NK-92 (cell line): Measurements from ENCODE around the gene DIO2.

Experiments used
- DNase-seq: peaks from one replicate; lab custom pipeline; 2025; ENCODE audit not compliant: unreplicated experiment; lab: John Stamatoyannopoulos, UW

Gene DIO2

GRCh38 chr14:80211153-80212022 lies at the start of gene DIO2:
Gene DIO2, minus strand, starts transcription at chr14:80211504. Its CDS starts 32 bp downstream, at chr14:80211472.
- no peak for DNase-seq

DNA sequence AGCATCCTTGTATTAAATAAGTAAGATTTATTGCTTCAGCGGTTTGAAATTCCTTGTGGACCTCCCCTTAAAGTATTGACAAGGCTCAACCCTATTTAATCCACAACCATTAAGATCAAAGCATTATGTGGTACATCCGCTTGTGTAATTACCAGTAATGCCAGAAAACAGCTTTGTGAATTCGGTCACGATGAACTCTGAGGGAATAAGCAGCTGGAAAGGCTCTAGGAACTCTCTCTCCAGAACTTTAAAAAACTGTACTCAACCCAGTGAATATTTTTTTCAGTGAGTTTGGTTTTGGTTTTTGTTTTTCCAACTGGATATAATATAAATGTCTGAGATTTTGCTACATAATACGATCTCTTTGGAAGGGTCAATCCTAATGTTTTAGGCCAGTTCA lies 49.3 kb upstream of the DIO2 start:
- DNase-seq, result no peak

DNA sequence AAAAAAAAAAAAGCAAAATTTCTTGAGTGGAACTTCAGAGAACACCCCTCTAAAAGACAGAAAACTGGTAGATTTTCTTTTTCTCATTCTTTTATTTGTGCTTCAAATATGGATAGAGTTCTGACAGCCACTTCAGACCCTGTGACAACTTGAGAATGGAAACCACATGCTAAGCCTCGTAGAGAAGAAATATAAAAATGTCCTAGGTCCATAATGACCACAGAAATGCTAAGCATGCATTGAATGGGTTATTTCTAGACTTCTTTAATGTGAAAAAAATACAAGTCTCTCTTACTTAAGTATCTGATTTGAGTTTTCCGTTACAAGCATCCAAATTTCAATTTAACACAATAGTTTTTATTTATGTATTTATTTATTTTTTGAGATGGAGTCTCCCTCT lies 28.3 kb upstream of the DIO2 start:
- DNase-seq, result no peak

- no peak for DNase-seq
These were observed 25.8 kb upstream of the DIO2 start for GRCh38 chr14:80237143-80237542.

GRCh38 chr14:80233470-80234089 lies 22.3 kb upstream of the DIO2 start:
- DNase-seq, result no peak

DNA sequence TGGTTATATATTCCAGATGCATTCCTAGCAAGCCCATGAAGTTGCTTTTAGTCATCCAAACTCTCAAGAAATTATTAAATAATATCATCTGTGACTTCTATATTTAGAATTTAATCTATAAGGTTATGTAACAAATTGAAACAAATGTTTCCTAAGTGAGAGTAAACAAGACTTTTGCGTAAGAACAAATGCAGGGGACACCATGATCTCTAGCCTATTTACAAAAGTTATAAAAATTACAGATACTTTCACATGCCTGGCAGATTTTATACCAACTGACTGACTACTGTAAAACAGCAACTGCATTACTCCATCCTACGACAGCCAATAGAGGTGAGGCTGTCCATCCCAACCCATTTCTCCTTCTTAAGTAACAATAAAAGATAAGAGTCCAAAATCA lies 20.4 kb upstream of the DIO2 start:
- no peak for DNase-seq

DNA sequence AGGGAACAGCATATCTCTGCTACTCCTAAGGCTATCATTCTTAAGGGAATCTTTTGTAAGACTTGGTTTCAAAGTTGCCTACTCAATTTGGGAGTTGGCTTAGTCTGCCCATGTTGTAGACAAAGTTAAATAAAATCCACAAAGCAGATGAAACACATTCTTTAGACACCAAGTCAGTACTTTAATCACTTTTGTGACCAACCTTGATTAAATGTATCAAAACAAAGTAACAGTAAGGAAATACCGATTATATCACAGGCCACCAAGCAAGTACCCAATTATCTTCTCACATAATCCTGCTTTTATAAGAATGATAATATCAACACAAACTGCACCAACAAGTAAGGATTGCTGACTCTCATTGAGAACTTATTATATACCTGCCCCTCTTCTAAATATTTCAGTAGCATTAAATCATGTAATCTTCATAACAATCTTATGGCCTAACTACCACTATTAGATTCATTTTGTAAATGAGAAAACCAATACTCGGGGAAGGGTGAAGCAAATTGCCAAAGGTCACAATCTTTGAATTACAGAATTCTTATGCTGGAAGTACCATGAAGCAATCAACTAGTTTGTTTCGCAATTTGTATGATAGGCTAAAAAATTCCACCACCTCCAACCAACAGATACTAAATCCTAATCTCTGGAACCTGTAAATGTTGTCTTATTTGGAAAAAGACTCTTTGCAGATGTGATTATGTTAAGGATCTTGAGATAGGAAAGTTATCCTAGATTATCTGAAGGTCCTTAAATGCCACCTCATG lies 12.6 kb upstream of the DIO2 start:
- no peak for DNase-seq

DNA sequence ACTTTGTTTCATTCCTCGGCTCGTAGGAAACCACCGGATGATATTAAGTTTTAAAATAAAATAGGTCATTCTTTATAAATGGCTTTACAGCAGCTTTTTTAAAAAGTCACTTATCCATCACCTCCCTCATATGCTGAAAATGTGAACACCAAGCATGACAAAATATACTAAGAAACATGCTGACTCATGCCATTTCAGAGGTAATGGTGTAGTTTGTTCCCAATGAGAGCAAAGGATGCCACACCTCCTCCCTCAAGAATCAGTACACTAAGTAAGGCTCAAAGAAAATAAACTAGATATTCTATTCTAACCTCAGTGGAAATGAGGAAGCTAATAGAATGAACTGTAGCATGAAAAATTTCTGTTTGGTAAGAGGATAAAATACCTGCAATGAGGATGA lies 5.5 kb upstream of the DIO2 start:
- no peak for DNase-seq

GRCh38 chr14:80215756-80216581 lies 4.7 kb upstream of the DIO2 start:
- no peak for DNase-seq

DNA sequence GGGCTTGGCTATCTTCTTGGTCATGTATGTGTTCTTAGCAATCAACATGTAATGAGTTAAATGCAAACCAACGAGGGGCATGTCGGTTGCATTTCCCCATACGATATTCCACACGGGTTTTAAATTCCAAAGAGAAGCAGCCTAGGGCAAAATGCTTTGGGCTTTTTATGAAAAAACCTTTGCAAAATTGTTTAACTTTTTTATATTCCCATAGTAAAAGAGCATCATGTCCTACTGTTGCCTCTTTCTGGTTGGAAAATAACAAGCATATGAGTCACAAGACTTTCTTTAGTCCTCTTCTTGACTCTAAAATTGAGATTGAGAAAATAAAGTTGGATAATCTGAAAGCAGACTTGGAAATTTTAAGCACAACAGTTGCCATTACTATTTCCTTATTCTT lies 3.8 kb upstream of the DIO2 start:
- no peak for DNase-seq

DNA sequence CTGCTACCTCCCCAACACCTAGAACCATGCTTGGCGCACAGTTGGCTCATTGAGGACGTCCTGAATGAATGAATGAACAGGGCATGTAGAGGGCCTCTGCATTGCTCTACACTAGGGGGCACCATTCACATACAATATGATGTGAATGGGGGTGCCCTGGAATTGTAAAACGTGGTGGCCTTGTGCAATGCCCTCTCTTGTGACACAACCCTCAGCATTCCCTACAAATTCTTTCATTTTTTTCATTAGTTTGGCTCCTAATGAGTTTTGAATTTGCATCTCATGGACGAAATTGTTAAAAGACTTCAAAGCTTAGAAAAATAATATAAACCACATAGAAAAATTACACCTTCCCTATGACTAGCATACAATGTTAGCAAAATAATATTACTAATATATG lies 2.3 kb upstream of the DIO2 start:
- no peak for DNase-seq

DNA sequence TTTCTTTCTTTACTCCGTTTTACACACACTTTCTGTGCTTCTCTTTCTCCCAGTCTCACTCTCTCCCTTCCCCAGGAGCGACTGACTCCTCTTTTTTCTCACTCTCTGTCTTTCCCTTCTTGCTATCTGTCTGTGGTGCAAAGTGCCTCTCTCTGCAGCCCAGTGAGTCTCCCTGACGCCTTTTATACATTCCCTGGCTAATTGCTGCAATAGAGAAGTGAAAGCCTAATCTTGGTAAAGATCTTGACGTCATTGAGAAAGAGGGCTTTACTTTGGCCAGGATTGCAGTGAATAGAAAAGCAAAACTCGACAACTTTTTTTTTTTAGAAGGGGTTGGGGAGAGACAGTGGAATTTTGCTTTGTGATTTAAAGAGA lies 706 bp upstream of the DIO2 start:
- DNase-seq, result no peak

DNA sequence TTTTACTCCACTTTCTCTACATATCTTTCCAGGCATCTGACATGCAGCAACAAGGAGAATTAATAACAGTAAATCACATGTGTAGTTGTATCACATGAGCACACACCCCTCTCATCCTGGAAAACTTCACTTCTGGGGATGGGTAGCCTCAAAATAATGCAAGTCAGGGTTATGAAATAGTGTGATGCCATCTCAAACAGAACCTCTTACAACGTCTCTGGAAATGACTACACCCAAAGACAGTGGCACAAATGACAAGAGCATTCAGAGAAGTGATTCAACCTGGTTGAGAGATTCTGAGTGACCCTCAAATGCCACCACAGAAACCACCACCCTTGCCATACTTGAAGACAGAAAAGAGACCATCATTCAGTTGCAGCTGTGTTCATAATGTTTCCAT lies 2.8 kb downstream of the DIO2 start:
- DNase-seq, result no peak

GRCh38 chr14:80206351-80207080 lies 4.8 kb downstream of the DIO2 start:
- DNase-seq, result no peak

DNA sequence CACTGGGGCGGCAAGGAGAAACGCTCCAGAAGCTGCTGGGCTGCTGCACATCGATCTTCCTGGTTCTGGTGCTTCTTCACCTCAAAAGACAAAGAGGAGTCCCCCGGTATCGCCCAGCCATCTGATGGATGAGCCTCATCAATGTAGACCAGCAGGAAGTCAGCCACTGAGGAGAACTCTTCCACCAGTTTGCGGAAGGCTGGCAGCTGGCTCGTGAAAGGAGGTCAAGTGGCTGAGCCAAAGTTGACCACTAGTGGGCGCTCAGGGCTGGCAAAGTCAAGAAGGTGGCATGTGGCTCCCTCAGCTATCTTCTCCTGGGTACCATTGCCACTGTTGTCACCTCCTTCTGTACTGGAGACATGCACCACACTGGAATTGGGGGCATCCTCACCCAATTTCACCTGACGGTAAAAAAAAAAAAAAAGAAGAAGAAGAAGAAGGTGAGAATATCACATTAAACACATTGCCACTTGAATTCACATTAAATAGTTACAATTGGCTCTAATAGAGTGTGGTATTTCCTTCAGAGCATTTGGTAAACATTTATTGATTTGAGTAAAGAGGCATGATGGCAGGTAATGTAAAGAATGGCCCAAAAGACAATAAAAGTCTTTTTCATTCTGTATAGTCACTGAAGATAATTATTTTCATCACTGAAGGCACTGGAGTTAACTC lies 8.3 kb downstream of the DIO2 start:
- DNase-seq, result no peak

DNA sequence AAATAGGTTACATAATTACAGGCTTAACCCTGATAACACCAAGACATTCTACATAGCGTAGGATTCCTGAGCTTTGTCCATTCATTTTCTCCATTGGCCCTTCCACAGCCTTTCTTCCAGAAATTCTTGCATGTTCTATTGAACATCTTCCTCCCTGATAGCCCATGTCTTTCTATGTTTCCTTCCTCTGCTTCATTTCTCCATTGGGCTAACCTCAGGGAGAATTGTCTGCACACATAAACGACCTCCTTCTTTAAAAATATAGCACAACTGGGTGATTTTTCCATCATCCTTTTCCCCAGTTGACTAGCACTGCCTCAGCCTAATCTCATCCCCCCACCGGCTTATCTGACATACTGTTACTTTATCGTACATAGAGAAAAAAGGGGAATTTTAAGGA lies 11.2 kb downstream of the DIO2 start:
- DNase-seq, result no peak

DNA sequence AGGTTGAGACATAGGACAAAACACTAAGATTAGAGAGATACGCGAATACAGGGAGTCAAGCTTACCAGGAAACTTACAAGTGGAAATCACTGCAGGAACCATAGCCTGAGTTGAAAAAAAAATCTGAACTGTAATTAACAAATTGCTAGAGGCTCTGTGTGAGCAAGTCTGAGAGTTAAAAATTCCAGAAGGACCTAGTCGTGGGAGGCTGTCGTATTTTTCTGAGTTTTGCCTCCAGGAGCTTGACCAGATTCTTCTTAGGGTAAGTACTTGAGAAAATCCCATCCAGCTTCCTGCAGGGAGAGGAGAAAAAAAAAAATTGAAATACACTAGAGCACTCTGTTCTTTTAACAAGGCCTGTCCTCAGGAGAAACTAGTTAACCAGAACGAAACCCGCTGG lies 22.7 kb downstream of the DIO2 start:
- DNase-seq, result no peak

- DNase-seq, result no peak
These were observed 25.0 kb downstream of the DIO2 start for GRCh38 chr14:80186301-80186800.

- DNase-seq, result no peak
These were observed 34.4 kb downstream of the DIO2 start for GRCh38 chr14:80176893-80177292.
